ENCODE measurements around the gene GPR17.
A peak's percentile ranks its signal among the peaks of the same experiment; 100 is the strongest.

GPR17 gene

DNA sequence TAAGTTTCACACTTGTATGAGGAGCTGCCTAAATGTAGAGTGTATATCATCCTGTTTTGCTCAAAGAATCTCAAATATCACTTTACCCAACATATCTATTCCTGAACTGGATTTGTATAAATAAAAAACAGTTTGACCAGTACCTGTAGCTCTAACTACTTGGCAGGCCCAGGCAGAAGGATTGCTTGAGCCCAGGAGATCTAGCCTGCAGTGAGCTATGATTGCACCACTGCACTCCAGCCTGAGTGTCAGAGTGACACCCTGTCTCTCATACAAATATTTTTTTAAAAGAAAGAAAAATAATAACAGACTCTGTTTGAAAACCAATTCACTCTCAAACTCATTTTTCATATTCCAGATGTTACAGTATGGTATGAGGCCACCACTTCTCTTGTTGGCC is 37.1 kb downstream of the GPR17 start:
- DNase-seq (ENCODE audit: low read depth in 2 of 3, low spot score in 2 of 3) = no peak

DNA sequence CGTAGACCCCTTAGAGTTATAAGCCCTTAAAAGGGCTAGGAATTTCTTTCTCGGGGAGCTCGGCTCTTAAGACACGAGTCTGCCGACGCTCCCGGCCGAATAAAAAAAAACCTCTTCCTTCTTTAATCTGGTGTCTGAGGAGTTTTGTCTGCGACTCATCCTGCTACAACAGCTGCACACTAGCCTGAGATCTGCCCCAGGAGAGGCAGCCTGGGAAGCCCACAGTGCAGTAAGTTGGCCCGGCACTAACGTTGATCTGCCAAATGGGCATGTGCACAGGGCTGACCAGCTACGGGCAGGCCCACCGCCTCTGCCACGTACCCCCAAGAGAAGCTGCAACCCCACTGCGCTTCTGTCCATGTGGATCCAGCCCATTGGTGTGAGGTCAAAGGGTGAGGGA is 37.8 kb downstream of the GPR17 start:
- DNase-seq (ENCODE audit: low read depth in 2 of 3, low spot score in 2 of 3) = no peak

GRCh38 chr2:127685410-127686080 is 39.6 kb downstream of the GPR17 start:
- no peak for DNase-seq (ENCODE audit: low read depth in 2 of 3, low spot score in 2 of 3)

DNA sequence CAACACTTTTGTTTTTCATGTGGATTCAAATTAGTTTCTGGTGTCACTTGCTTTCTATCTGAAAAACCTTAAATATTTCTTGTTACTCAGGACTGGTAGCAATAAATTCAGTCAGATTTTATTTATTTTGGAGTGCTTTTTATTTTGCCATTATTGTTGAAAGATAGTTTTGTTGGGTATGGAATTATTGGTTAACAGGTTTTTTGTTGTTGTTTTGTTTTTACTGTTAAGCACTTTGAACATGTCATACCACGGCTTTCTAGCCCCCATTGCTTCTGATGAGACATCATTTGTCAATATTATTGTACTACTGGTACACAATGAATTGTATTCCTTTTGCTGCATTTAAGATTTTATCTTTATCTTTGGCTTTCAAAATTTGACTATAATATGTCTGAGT is 42.5 kb downstream of the GPR17 start:
- no peak for DNase-seq (ENCODE audit: low read depth in 2 of 3, low spot score in 2 of 3)

DNA sequence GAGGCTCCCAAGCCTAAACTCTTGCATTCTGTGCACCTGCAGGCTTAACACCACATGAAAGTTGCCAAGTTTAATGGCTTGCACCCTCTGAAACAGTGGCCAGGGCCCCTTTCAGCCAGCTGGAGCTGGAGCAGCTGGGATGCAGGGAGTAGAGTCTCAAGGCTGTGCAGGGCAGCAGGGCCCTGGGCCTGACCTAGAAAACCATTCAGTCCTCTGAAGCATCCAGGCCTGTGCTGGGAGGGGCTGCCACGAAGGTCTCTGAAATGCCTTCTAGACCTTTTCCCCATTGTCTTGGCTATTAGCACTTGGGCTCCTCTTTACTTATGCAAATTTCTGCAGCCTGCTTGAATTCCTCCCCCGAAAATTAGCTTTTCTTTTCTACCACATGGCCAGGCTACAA is 44.7 kb downstream of the GPR17 start:
- no peak for DNase-seq (ENCODE audit: low read depth in 2 of 3, low spot score in 2 of 3)

DNA sequence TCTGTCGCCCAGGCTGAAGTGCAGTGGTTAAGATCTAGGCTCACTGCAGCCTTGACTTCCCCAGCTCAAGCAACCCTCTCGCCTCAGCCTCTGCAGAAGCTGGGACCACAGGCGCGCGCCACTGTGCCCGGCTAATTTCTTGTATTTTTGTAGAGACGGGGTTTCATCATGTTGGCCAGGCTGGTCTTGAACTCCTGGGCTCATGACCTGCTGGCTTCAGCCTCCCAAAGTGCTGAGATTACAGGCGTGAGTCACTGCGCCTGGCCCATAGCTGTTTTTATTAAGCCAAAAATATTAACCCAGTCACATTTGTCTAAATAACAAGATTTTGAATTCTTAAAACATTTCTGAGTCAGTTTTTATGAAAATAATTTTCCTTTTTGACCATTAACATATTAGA is 49.0 kb downstream of the GPR17 start:
- DNase-seq (ENCODE audit: low read depth in 2 of 3, low spot score in 2 of 3) = no peak

- peak in 1 of 3 experiments; percentile 23 for DNase-seq (ENCODE audit: low read depth in 2 of 3, low spot score in 2 of 3)
Observed at GRCh38 chr2:127695491-127696472, 49.8 kb downstream of the GPR17 start.

- DNase-seq (ENCODE audit: low read depth in 2 of 3, low spot score in 2 of 3) = no peak
Observed at GRCh38 chr2:127697482-127698180, 51.7 kb downstream of the GPR17 start.

DNA sequence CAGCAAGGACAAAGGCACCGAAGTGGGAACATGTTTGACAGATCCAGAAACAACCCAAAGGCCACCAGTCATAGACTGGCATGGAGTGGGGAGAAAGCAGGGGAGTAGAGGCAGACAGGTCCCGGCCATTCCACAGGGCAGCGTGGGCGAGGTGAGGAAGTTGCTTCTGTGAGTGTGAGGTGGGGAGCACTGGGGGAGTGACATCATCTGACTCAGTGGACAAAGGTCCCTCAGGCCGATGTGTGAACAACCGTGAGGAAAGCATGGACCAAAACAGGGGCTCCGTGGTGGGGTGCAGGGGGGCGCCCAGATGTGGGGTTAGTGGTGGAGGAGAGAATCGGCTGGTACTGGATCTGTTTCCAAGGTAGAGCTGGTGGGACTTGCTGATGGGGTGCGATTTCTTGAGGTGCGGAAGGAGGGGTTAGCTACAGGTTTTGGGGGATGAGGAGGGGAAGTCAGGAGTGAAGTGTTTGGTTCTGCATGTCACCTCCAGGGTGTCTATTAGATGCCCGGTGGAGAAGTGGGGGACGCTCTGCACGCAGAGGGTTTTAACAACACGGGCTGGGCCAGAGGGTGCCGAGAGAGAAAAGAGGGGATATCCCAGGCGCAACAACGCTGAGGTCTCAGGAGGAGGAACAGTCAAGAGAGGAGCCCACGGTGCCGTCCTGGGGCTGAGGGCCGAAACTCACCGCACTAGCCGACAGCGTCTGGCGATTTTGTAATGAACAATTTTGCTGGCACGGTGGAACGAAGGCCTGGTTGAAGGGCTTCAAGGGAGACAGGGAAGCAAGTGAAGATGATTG is 52.8 kb downstream of the GPR17 start:
- no peak for DNase-seq (ENCODE audit: low read depth in 2 of 3, low spot score in 2 of 3)

- no peak for DNase-seq (ENCODE audit: low read depth in 2 of 3, low spot score in 2 of 3)
Observed at GRCh38 chr2:127700527-127701192, 54.7 kb downstream of the GPR17 start.

GRCh38 chr2:127701193-127701650 is 55.3 kb downstream of the GPR17 start, which contains the start of gene SFT2D3:
SFT2D3 (plus strand) TSS chr2:127701497; CDS start chr2:127701529, 32 bp downstream.
- DNase-seq (ENCODE audit: low read depth in 2 of 3, low spot score in 2 of 3) = peak; percentile 80 to 82 (median 81)

- DNase-seq (ENCODE audit: low read depth in 2 of 3, low spot score in 2 of 3) = peak; percentile 45 to 65 (median 63)
Observed at GRCh38 chr2:127701651-127702394, 55.9 kb downstream of the GPR17 start.
